HG02678 (cell line): Measurements from ENCODE around the gene FOXP3.
A peak's percentile ranks its signal among the peaks of the same experiment; 100 is the strongest.

Source experiments
- ATAC-seq: cut with Tn5 transposase; IDR thresholded peaks from one replicate; pipeline ENCODE4 v1.9.1; 2021; ENCODE audit warnings: mild to moderate bottlenecking, moderate library complexity; ENCODE audit not compliant: unreplicated experiment

Gene FOXP3

GRCh38 chrX:49276207-49276606 lies 11.7 kb upstream of the FOXP3 start:
- no peak for ATAC-seq

GRCh38 chrX:49273181-49273727 lies 8.7 kb upstream of the FOXP3 start:
- ATAC-seq, result no peak

GRCh38 chrX:49272421-49272820 lies 7.9 kb upstream of the FOXP3 start:
- no peak for ATAC-seq

- ATAC-seq, result no peak
These were observed 6.8 kb upstream of the FOXP3 start for GRCh38 chrX:49271341-49271740.

GRCh38 chrX:49270249-49270921 lies 5.9 kb upstream of the FOXP3 start:
- ATAC-seq, result no peak

GRCh38 chrX:49269767-49270248 lies 5.3 kb upstream of the FOXP3 start, which contains the start of gene PPP1R3F:
PPP1R3F (plus strand) TSS chrX:49269793; CDS start chrX:49269870, 77 bp downstream.
- peak; percentile 20 for ATAC-seq

- peak; percentile 85 for ATAC-seq
These were observed 4.7 kb upstream of the FOXP3 start for GRCh38 chrX:49269010-49269766.

GRCh38 chrX:49268702-49269009 lies 4.1 kb upstream of the FOXP3 start:
- ATAC-seq, result no peak

- no peak for ATAC-seq
These were observed 2.3 kb upstream of the FOXP3 start for GRCh38 chrX:49266523-49267445.

GRCh38 chrX:49263631-49264030 lies 879 bp downstream of the FOXP3 start:
- no peak for ATAC-seq

GRCh38 chrX:49262603-49263002 lies 1.9 kb downstream of the FOXP3 start:
- no peak for ATAC-seq

- no peak for ATAC-seq
These were observed 4.1 kb downstream of the FOXP3 start for GRCh38 chrX:49260221-49260985.

- ATAC-seq, result no peak
These were observed 5.8 kb downstream of the FOXP3 start for GRCh38 chrX:49258749-49259124.

- ATAC-seq, result no peak
These were observed 6.4 kb downstream of the FOXP3 start for GRCh38 chrX:49257846-49258748.

- no peak for ATAC-seq
These were observed 7.3 kb downstream of the FOXP3 start for GRCh38 chrX:49257074-49257790.

- ATAC-seq, result no peak
These were observed 8.1 kb downstream of the FOXP3 start for GRCh38 chrX:49256268-49256995.

- ATAC-seq, result no peak
These were observed 9.9 kb downstream of the FOXP3 start for GRCh38 chrX:49254639-49255038.

- no peak for ATAC-seq
These were observed 13.2 kb downstream of the FOXP3 start for GRCh38 chrX:49251325-49251724.
